GM23338 (cell line): ENCODE results near the gene TLE6. TPM values are rescaled to one million over a fixed set of nuclear protein-coding genes. Genes with fewer than 3 reads are reported as not detected.

Experiments
- ATAC-seq: fragments of 200-7000 bp; cut with Tn5 transposase; 3 replicates; pipeline ENCODE4 v1.9.1; 2020
- DNase-seq: peaks from one replicate; pipeline ENCODE4 v3.0.0-alpha.2; 2015; ENCODE audit warnings: low spot score
- H2AFZ ChIP-seq: fragments of 200-600 bp; sonication (generic); 2 replicates; pipeline ENCODE4 v1.8.0; 2016; ENCODE audit warnings: antibody characterized with exemption, mild to moderate bottlenecking, moderate library complexity
- H3F3A ChIP-seq: fragments of 200-600 bp; sonication (generic); replicated peaks from 2 replicates; pipeline ENCODE4 v1.8.0; 2017; ENCODE audit warnings: antibody characterized with exemption, mixed run types, low read depth
- H3K27ac ChIP-seq: fragments of 200-600 bp; sonication (generic); 2 replicates; pipeline ENCODE4 v1.6.1; 2016; ENCODE audit warnings: low read depth
- H3K27me3 ChIP-seq: fragments of 200-600 bp; sonication (generic); 2 replicates; pipeline ENCODE4 v1.8.0; 2016; ENCODE audit warnings: mild to moderate bottlenecking, mixed run types, moderate library complexity; ENCODE audit not compliant: insufficient read depth
- H3K36me3 ChIP-seq: fragments of 200-600 bp; sonication (generic); 2 replicates; pipeline ENCODE4 v1.8.0; 2016; ENCODE audit warnings: mild to moderate bottlenecking; ENCODE audit not compliant: insufficient read depth
- H3K4me1 ChIP-seq: fragments of 200-600 bp; sonication (generic); 2 replicates; pipeline ENCODE4 v1.8.0; 2016; ENCODE audit warnings: mild to moderate bottlenecking, moderate library complexity; ENCODE audit not compliant: insufficient read depth
- H3K4me2 ChIP-seq: fragments of 200-600 bp; sonication (generic); 2 replicates; pipeline ENCODE4 v1.7.1; 2017; ENCODE audit warnings: mixed run types
- H3K4me3 ChIP-seq: fragments of 200-600 bp; sonication (generic); 2 replicates; pipeline ENCODE4 v1.6.1; 2016; ENCODE audit warnings: mixed run types
- H3K79me2 ChIP-seq: fragments of 200-600 bp; sonication (generic); replicated peaks from 2 replicates; pipeline ENCODE4 v1.8.0; 2017; ENCODE audit warnings: mild to moderate bottlenecking; ENCODE audit not compliant: insufficient read depth
- H3K9me2 ChIP-seq: fragments of 200-600 bp; sonication (generic); 2 replicates; pipeline ENCODE4 v1.8.0; 2017; ENCODE audit not compliant: insufficient read depth
- H4K20me1 ChIP-seq: fragments of 200-600 bp; sonication (generic); replicated peaks from 2 replicates; pipeline ENCODE4 v1.8.0; 2017; ENCODE audit warnings: mild to moderate bottlenecking; ENCODE audit not compliant: insufficient read depth
- H3K27ac Mint-ChIP-seq: 2 replicates; pipeline ENCODE4 v1.8.0; 2020; ENCODE audit warnings: inconsistent platforms, mild to moderate bottlenecking, moderate library complexity, mixed read lengths
- H3K27me3 Mint-ChIP-seq: 3 replicates; pipeline ENCODE4 v1.8.0; 2022; ENCODE audit warnings: low read depth, mild to moderate bottlenecking, moderate library complexity, mixed read lengths, inconsistent platforms; ENCODE audit not compliant: insufficient read depth, poor library complexity
- H3K36me3 Mint-ChIP-seq: 3 replicates; pipeline ENCODE4 v1.8.0; 2021; ENCODE audit warnings: low read depth, mild to moderate bottlenecking, inconsistent platforms, moderate library complexity, mixed read lengths
- H3K4me1 Mint-ChIP-seq: 3 replicates; pipeline ENCODE4 v1.8.0; 2020; ENCODE audit warnings: mild to moderate bottlenecking, inconsistent platforms, mixed read lengths
- H3K4me3 Mint-ChIP-seq: 3 replicates; pipeline ENCODE4 v1.8.0; 2021; ENCODE audit warnings: moderate library complexity, mild to moderate bottlenecking, inconsistent platforms, mixed read lengths
- H3K9me3 Mint-ChIP-seq: 3 replicates; pipeline ENCODE4 v1.8.0; 2020; ENCODE audit warnings: moderate library complexity, mild to moderate bottlenecking, inconsistent platforms, mixed read lengths
- CREB1 ChIP-seq: fragments of 250-450 bp; sonication (Bioruptor Pico); IDR thresholded peaks from 2 replicates; pipeline ENCODE4 v1.5.0; 2020; ENCODE audit warnings: low read depth, mild to moderate bottlenecking, moderate library complexity
- ETS1 ChIP-seq: IDR thresholded peaks from 2 replicates; pipeline ENCODE4 v1.6.1; 2016; ENCODE audit warnings: antibody characterized with exemption
- EZH2 ChIP-seq: fragments of 200-600 bp; sonication (generic); IDR thresholded peaks from one replicate; pipeline ENCODE4 v1.8.0; 2017; ENCODE audit warnings: antibody characterized with exemption, mild to moderate bottlenecking, low read depth; ENCODE audit not compliant: unreplicated experiment
- EZH2phosphoT487 ChIP-seq: fragments of 200-600 bp; sonication (generic); IDR thresholded peaks from one replicate; pipeline ENCODE4 v1.8.1; 2018; ENCODE audit warnings: antibody characterized with exemption; ENCODE audit not compliant: unreplicated experiment
- JUNB ChIP-seq: IDR thresholded peaks from one replicate; pipeline ENCODE4 v1.6.1; 2016; ENCODE audit warnings: antibody characterized with exemption; ENCODE audit not compliant: unreplicated experiment
- NANOG ChIP-seq: IDR thresholded peaks from 2 replicates; pipeline ENCODE4 v1.6.1; 2016; ENCODE audit warnings: antibody characterized with exemption, borderline replicate concordance
- POLR2AphosphoS5 ChIP-seq: IDR thresholded peaks from 2 replicates; pipeline ENCODE4 v1.6.1; 2016; ENCODE audit warnings: antibody characterized with exemption, low read depth
- STAT1 ChIP-seq: IDR thresholded peaks from one replicate; pipeline ENCODE4 v1.6.1; 2016; ENCODE audit warnings: antibody characterized with exemption; ENCODE audit not compliant: unreplicated experiment
- ZNF114 ChIP-seq: fragments of 250-450 bp; sonication (Bioruptor Pico); IDR thresholded peaks from 2 replicates; pipeline ENCODE4 v1.5.0; 2020; ENCODE audit warnings: mild to moderate bottlenecking, moderate library complexity
- ZNF331 ChIP-seq: fragments of 250-450 bp; sonication (Bioruptor Pico); IDR thresholded peaks from 2 replicates; pipeline ENCODE4 v1.5.0; 2020; ENCODE audit warnings: low read depth, mild to moderate bottlenecking, moderate library complexity
- polyA plus RNA-seq: library from polyadenylated mRNA; unstranded; fragments of >200 nt; fragmentation: Nextera tagmentation; extraction: Ambion mirVana; gene quantifications from 2 replicates; pipeline ENCODE4 v1.2.1, GENCODE V29; 2016
- total RNA-seq: library from RNA; depleted of rRNA; stranded (reverse); fragments of >200 nt; shearing (Covaris generic); gene quantifications from 2 replicates; pipeline ENCODE4 v1.2.3, GENCODE V29; 2014
- TF ChIP-seq, protein P1 (sequence below), 2 experiments: fragments of 200-600 bp in 1 of 2; sonication (generic) in 1 of 2; conservative IDR thresholded peaks; 2 replicates each; pipeline versions ENCODE4 v1.5.1 to v1.6.1; 2016 to 2017; ENCODE audit warnings: antibody characterized with exemption in 2 of 2, low read depth in 2 of 2, mild to moderate bottlenecking in 2 of 2, moderate library complexity in 1 of 2
- TF ChIP-seq, protein P2 (sequence below): IDR thresholded peaks from one replicate; pipeline ENCODE4 v1.6.1; 2018; ENCODE audit warnings: antibody characterized with exemption; ENCODE audit not compliant: unreplicated experiment

TLE6 gene
- total and polyA plus RNA-seq, 2 experiments from 2014 or later, result 2.4 TPM

- Histone ChIP-seq H3K27ac (no peak overlapping the region), H3K9me2 (no peaks in the 10 kb centered on the region), H4K20me1 (no peaks in the 10 kb centered on the region), H3F3A (no peaks in the 10 kb centered on the region), H3K36me3 (no peaks in the 10 kb centered on the region), H3K4me2 (peak overlapping the region; percentile 89), H3K79me2 (no peaks in the 10 kb centered on the region), H3K27me3 (peaks cover 91% of the 10 kb centered on the region), H3K4me3 (peak overlapping the region; percentile 76), H3K4me1 (peaks cover 15% of the 10 kb centered on the region; the same call in 1 of the 2 replicates), H2AFZ (peak overlapping the region; percentile 92)
- Mint-ChIP-seq H3K4me1 (peaks cover 17% of the 10 kb centered on the region; the same call in 2 of the 3 replicates), H3K4me3 (peak overlapping the region; percentile 66), H3K27ac (no peak overlapping the region), H3K27me3 (peaks cover 61% of the 10 kb centered on the region), H3K36me3 (peaks cover 2% of the 10 kb centered on the region; the same call in 1 of the 3 replicates), H3K9me3 (no peaks in the 10 kb centered on the region)
- TF ChIP-seq, protein P1, sequence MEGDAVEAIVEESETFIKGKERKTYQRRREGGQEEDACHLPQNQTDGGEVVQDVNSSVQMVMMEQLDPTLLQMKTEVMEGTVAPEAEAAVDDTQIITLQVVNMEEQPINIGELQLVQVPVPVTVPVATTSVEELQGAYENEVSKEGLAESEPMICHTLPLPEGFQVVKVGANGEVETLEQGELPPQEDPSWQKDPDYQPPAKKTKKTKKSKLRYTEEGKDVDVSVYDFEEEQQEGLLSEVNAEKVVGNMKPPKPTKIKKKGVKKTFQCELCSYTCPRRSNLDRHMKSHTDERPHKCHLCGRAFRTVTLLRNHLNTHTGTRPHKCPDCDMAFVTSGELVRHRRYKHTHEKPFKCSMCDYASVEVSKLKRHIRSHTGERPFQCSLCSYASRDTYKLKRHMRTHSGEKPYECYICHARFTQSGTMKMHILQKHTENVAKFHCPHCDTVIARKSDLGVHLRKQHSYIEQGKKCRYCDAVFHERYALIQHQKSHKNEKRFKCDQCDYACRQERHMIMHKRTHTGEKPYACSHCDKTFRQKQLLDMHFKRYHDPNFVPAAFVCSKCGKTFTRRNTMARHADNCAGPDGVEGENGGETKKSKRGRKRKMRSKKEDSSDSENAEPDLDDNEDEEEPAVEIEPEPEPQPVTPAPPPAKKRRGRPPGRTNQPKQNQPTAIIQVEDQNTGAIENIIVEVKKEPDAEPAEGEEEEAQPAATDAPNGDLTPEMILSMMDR (conservative IDR thresholded peaks at IDR 0.05; ENCODE audit: low read depth in 2 of 2), result no peak
- peak; percentile 57 for TF ChIP-seq EZH2
- ATAC-seq (peak; percentile 43), DNase-seq (peak; percentile 79)
Observed at GRCh38 chr19:3028305-3029064, 51.1 kb downstream of the TLE6 start.

- peaks cover 20% of the 10 kb centered on the region; the same call in 2 of the 3 replicates for H3K4me1 Mint-ChIP-seq
- H3K36me3 Mint-ChIP-seq, result peaks cover 2% of the 10 kb centered on the region; the same call in 1 of the 3 replicates
- H3K9me2 ChIP-seq, result no peaks in the 10 kb centered on the region
- no peak; the same call in 1 of the 3 replicates for ATAC-seq
- H3K27ac ChIP-seq, result no peak within 1 kb of the TSS
- no peaks in the 10 kb centered on the region for H4K20me1 ChIP-seq
- peak within 1 kb of the TSS; percentile 92 for H2AFZ ChIP-seq
- peaks cover 14% of the 10 kb centered on the region for H3K4me1 ChIP-seq
- DNase-seq, result peak; percentile 52
- no peak within 1 kb of the TSS for H3K27ac Mint-ChIP-seq
- no peaks in the 10 kb centered on the region for H3K36me3 ChIP-seq
- peak within 1 kb of the TSS; percentile 76 for H3K4me3 ChIP-seq
- H3K9me3 Mint-ChIP-seq, result no peaks in the 10 kb centered on the region
- H3K27me3 Mint-ChIP-seq, result peaks cover 67% of the 10 kb centered on the region
- peak within 1 kb of the TSS; percentile 89 for H3K4me2 ChIP-seq
- no peaks in the 10 kb centered on the region for H3F3A ChIP-seq
- peaks cover 95% of the 10 kb centered on the region for H3K27me3 ChIP-seq
- H3K79me2 ChIP-seq, result no peaks in the 10 kb centered on the region
- H3K4me3 Mint-ChIP-seq, result peak within 1 kb of the TSS; percentile 71
- TF ChIP-seq, protein P2, sequence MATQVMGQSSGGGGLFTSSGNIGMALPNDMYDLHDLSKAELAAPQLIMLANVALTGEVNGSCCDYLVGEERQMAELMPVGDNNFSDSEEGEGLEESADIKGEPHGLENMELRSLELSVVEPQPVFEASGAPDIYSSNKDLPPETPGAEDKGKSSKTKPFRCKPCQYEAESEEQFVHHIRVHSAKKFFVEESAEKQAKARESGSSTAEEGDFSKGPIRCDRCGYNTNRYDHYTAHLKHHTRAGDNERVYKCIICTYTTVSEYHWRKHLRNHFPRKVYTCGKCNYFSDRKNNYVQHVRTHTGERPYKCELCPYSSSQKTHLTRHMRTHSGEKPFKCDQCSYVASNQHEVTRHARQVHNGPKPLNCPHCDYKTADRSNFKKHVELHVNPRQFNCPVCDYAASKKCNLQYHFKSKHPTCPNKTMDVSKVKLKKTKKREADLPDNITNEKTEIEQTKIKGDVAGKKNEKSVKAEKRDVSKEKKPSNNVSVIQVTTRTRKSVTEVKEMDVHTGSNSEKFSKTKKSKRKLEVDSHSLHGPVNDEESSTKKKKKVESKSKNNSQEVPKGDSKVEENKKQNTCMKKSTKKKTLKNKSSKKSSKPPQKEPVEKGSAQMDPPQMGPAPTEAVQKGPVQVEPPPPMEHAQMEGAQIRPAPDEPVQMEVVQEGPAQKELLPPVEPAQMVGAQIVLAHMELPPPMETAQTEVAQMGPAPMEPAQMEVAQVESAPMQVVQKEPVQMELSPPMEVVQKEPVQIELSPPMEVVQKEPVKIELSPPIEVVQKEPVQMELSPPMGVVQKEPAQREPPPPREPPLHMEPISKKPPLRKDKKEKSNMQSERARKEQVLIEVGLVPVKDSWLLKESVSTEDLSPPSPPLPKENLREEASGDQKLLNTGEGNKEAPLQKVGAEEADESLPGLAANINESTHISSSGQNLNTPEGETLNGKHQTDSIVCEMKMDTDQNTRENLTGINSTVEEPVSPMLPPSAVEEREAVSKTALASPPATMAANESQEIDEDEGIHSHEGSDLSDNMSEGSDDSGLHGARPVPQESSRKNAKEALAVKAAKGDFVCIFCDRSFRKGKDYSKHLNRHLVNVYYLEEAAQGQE, result no peak
- TF ChIP-seq JUNB, result no peak
- TF ChIP-seq, protein P1 (conservative IDR thresholded peaks at IDR 0.05; ENCODE audit: low read depth in 2 of 2), result peak in 1 of 2 experiments; percentile 16; a peak in 1 of 4 replicates
- no peak for TF ChIP-seq ZNF114 (CRISPR knock-in tag)
- TF ChIP-seq STAT1, result no peak
- TF ChIP-seq POLR2AphosphoS5, result no peak
- no peak for TF ChIP-seq ETS1
- TF ChIP-seq EZH2phosphoT487, result no peak
- TF ChIP-seq CREB1 (CRISPR knock-in tag), result no peak
- no peak for TF ChIP-seq NANOG
- peak; percentile 44 for TF ChIP-seq EZH2
- TF ChIP-seq ZNF331 (CRISPR knock-in tag), result no peak
Observed at GRCh38 chr19:3029065-3029923, 51.9 kb downstream of the TLE6 start, which contains the start of gene TLE2. Gene TLE2, minus strand, starts transcription at chr19:3029280. Its CDS starts 376 bp downstream, at chr19:3028904.
